OCI-LY1 (cell line): ENCODE data around the gene SV2A.
"Not testable (repeated sequence)": the region's sequence is repeated elsewhere in the genome, so short reads cannot be mapped to it uniquely, and the experiment has no call there.

Source experiments
- H2AFZ ChIP-seq: fragments of 200-600 bp; sonication (generic), shearing (Covaris generic); 2 replicates; pipeline ENCODE4 v1.6.0; 2014; ENCODE audit warnings: antibody characterized with exemption, mild to moderate bottlenecking, low read length
- H3F3A ChIP-seq: fragments of 200-600 bp; sonication (generic), shearing (Covaris generic); 2 replicates; pipeline ENCODE4 v1.6.0; 2014; ENCODE audit warnings: mild to moderate bottlenecking, antibody characterized with exemption, low read length, moderate library complexity; ENCODE audit not compliant: insufficient read depth
- H3K27ac ChIP-seq: fragments of 200-600 bp; sonication (generic); 2 replicates; pipeline ENCODE4 v1.5.1; 2014; ENCODE audit warnings: low read length, mixed run types, mild to moderate bottlenecking, low read depth; ENCODE audit not compliant: poor library complexity, severe bottlenecking
- H3K27me3 ChIP-seq: fragments of 200-600 bp; sonication (generic); 2 replicates; pipeline ENCODE4 v1.6.0; 2014; ENCODE audit warnings: antibody characterized with exemption, mild to moderate bottlenecking, low read length, moderate library complexity; ENCODE audit not compliant: insufficient read depth
- H3K36me3 ChIP-seq: fragments of 200-600 bp; sonication (generic); 2 replicates; pipeline ENCODE4 v1.6.1; 2014; ENCODE audit warnings: mild to moderate bottlenecking, antibody characterized with exemption, low read length, moderate library complexity, mixed read lengths; ENCODE audit not compliant: insufficient read depth
- H3K4me1 ChIP-seq: fragments of 200-600 bp; sonication (generic); 2 replicates; pipeline ENCODE4 v1.5.1; 2014; ENCODE audit warnings: mild to moderate bottlenecking, low read length, moderate library complexity; ENCODE audit not compliant: insufficient read depth, severe bottlenecking
- H3K4me2 ChIP-seq: fragments of 200-600 bp; sonication (generic), shearing (Covaris generic); 2 replicates; pipeline ENCODE4 v1.6.1; 2014; ENCODE audit warnings: low read length
- H3K4me3 ChIP-seq: fragments of 200-600 bp; sonication (generic); 2 replicates; pipeline ENCODE4 v1.5.1; 2014; ENCODE audit warnings: low read length, low read depth, mild to moderate bottlenecking, mixed read lengths; ENCODE audit not compliant: poor library complexity, severe bottlenecking
- H3K79me2 ChIP-seq: fragments of 200-600 bp; shearing (Covaris generic); 2 replicates; pipeline ENCODE4 v1.6.1; 2016; ENCODE audit warnings: mixed run types, low read length, mixed read lengths; ENCODE audit not compliant: insufficient read depth
- H3K9ac ChIP-seq: fragments of 200-600 bp; sonication (generic), shearing (Covaris generic); 2 replicates; pipeline ENCODE4 v1.6.1; 2014; ENCODE audit warnings: mild to moderate bottlenecking, low read length, mixed read lengths
- H3K9me2 ChIP-seq: fragments of 200-600 bp; sonication (generic), shearing (Covaris generic); 2 replicates; pipeline ENCODE4 v1.6.1; 2014; ENCODE audit warnings: low read depth, mild to moderate bottlenecking, low read length, mixed read lengths
- H3K9me3 ChIP-seq: fragments of 200-600 bp; shearing (Covaris generic); 2 replicates; pipeline ENCODE4 v1.6.1; 2014; ENCODE audit warnings: low read length, mixed read lengths
- H4K20me1 ChIP-seq: fragments of 200-600 bp; sonication (generic), shearing (Covaris generic); 2 replicates; pipeline ENCODE4 v1.6.0; 2016; ENCODE audit warnings: mild to moderate bottlenecking, low read length; ENCODE audit not compliant: insufficient read depth
- CTCF ChIP-seq: fragments of 200-600 bp; sonication (generic), shearing (Covaris generic); IDR thresholded peaks from 2 replicates; pipeline ENCODE4 v1.5.1; 2017; ENCODE audit warnings: mild to moderate bottlenecking, antibody characterized with exemption, low read length, moderate library complexity, mixed read lengths
- EZH2 ChIP-seq: fragments of 200-600 bp; sonication (generic), shearing (Covaris generic); IDR thresholded peaks from 2 replicates; pipeline ENCODE4 v1.8.0; 2017; ENCODE audit warnings: borderline replicate concordance, mixed run types, mild to moderate bottlenecking, antibody characterized with exemption, low read length, moderate library complexity, mixed read lengths

SV2A gene

GRCh38 chr1:149886396-149887195 lies 31.0 kb downstream of the SV2A start:
- H3K4me1 ChIP-seq, result peaks cover 31% of the 10 kb centered on the region
- H3K4me3 ChIP-seq, result peak overlapping the region; percentile 73
- no peaks in the 10 kb centered on the region for H3K79me2 ChIP-seq
- H3K9me3 ChIP-seq, result no peaks in the 10 kb centered on the region
- peak overlapping the region; percentile 99 for H3K27ac ChIP-seq
- peak overlapping the region; percentile 98 for H3K4me2 ChIP-seq
- H3K27me3 ChIP-seq, result no peaks in the 10 kb centered on the region
- H2AFZ ChIP-seq, result no peak overlapping the region
- no peaks in the 10 kb centered on the region for H3K9me2 ChIP-seq
- H3F3A ChIP-seq, result peaks cover 8% of the 10 kb centered on the region
- peak overlapping the region; percentile 96 for H3K9ac ChIP-seq
- no peaks in the 10 kb centered on the region for H3K36me3 ChIP-seq
- H4K20me1 ChIP-seq, result no peaks in the 10 kb centered on the region
- TF ChIP-seq EZH2 (no peak), CTCF (no peak)

GRCh38 chr1:149886121-149886395 lies 31.6 kb downstream of the SV2A start:
- H3K79me2 ChIP-seq, H4K20me1 ChIP-seq, H2AFZ ChIP-seq, H3K9me2 ChIP-seq, H3K27me3 ChIP-seq, H3F3A ChIP-seq, H3K9me3 ChIP-seq, H3K36me3 ChIP-seq: not testable (repeated sequence)
- Histone ChIP-seq H3K27ac (peak overlapping the region; percentile 99), H3K4me2 (peak overlapping the region; percentile 98), H3K9ac (peak overlapping the region; percentile 95), H3K4me3 (peak overlapping the region; percentile 73), H3K4me1 (peaks cover 31% of the 10 kb centered on the region)

GRCh38 chr1:149885339-149886120 lies 32.1 kb downstream of the SV2A start:
- no peaks in the 10 kb centered on the region for H3K27me3 ChIP-seq
- peaks cover 8% of the 10 kb centered on the region for H3F3A ChIP-seq
- no peaks in the 10 kb centered on the region for H3K9me3 ChIP-seq
- no peaks in the 10 kb centered on the region for H3K79me2 ChIP-seq
- H4K20me1 ChIP-seq, result no peaks in the 10 kb centered on the region
- H3K4me3 ChIP-seq, result peak overlapping the region; percentile 73
- no peaks in the 10 kb centered on the region for H3K9me2 ChIP-seq
- TF ChIP-seq EZH2 (no peak), CTCF (no peak)
- H3K36me3 ChIP-seq, result no peaks in the 10 kb centered on the region
- H3K4me1 ChIP-seq, result peaks cover 31% of the 10 kb centered on the region
- H3K27ac ChIP-seq, result peak overlapping the region; percentile 99
- peak overlapping the region; percentile 95 for H3K9ac ChIP-seq
- peak overlapping the region; percentile 98 for H3K4me2 ChIP-seq
- H2AFZ ChIP-seq, result no peak overlapping the region
